HG03460 (cell line): ENCODE measurements around the gene DAPL1.
"Not testable (repeated sequence)": the region's sequence is repeated elsewhere in the genome, so short reads cannot be mapped to it uniquely, and the experiment has no call there.

ENCODE experiments used
- ATAC-seq: cut with Tn5 transposase; IDR thresholded peaks from one replicate; pipeline ENCODE4 v1.9.1; 2021; ENCODE audit not compliant: unreplicated experiment

The DAPL1 gene

GRCh38 chr2:158818511-158818910, 23.4 kb downstream of the DAPL1 start:
- no peak for ATAC-seq

DNA sequence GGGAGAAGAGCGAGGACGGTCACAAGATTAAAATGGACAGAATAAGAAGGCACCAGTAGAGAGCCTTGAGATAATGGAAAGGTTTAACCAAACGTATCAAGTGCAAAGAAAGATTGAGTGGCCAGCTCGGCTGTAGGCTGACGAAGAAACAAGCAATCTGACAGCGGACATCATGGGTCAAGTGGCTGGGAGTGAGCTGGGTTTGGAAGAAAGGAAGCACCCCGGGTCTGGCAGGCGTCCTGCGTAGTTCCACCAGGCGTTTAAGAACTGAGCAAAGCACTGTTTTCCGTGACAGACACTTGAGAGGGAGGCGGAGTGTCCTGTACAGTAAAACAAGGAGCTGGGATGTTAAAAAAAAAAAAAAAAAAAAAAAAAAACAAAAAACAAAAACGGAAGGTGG, 27.1 kb downstream of the DAPL1 start:
- ATAC-seq, result no peak

DNA sequence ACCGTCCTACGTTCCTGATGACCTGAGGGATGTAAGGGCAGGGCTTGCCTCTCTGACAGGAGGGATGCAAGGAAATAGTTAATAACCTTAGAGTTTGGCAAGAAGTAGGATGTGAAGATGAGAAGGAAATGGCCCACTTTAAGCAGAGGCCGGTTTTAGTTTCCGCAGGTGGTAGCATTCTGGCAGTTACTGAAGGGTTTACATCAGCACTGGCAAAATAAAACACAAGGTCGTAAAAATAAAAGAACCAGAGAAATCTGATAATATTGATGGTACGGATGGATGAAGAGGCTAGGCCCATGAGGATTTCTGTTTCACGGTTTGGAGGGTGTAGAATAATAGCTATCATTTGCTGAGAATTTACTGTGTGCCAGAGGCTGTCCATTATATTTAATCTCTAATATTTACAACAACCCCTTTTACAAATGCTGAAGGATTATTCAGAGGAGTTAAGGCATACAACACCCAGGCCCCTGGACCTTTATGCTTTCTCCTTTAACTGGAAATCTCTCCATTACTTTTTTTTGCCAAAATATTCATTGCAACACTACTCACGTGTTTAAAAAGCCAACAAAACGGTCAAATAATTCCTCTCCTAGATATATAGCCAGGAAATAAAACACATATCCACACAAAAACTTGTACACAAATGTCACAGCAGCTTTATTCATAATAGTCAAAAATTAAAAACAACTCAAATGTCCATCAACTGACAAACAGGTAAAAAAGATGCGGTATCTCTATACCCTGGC, 28.5 kb downstream of the DAPL1 start:
- no peak for ATAC-seq

DNA sequence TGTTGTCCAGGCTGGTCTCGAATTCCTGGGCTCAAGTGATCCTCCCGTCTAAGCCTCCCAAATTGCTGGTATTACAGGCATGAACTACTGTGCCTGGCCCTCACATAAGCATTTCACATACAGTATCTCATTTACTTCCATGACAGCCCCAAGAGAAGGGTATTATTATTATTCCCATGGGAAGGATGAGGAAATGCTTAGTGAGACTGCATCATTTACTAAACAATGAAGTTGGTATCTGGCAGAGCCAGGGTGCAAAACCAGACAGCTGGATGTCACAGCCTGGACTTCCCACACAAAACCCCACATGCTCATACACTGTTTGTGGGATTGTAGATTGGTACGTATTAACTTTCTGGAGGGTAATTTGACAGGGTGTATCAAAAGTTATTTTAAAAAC, 29.9 kb downstream of the DAPL1 start:
- no peak for ATAC-seq

- ATAC-seq, result no peak
Measured at GRCh38 chr2:158826965-158827364, 31.8 kb downstream of the DAPL1 start.

- no peak for ATAC-seq
Measured at GRCh38 chr2:158828378-158829164, 33.5 kb downstream of the DAPL1 start.

DNA sequence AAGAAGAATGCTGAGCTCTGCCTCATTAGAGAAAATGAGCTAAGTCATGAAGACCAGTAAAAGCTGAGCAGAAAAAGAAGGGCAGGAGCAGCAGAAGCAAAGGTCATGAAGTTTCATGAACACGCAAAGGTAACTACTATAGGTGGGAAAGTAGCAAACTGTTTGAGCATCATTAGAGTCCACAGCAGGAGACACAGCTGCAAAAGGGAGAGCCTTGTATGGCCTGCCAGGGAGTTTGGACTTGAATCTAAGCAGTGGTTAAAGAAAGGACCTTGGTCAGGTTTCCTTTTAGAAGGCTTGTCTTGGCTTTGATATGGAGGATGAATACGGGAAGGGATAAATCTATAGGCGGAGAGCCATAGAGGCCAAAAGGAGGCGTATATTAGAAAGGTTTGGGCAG, 34.0 kb downstream of the DAPL1 start:
- no peak for ATAC-seq

GRCh38 chr2:158830201-158830600, 35.1 kb downstream of the DAPL1 start:
- no peak for ATAC-seq

GRCh38 chr2:158835431-158835830, 40.3 kb downstream of the DAPL1 start:
- no peak for ATAC-seq

- no peak for ATAC-seq
Measured at GRCh38 chr2:158837645-158838044, 42.5 kb downstream of the DAPL1 start.

DNA sequence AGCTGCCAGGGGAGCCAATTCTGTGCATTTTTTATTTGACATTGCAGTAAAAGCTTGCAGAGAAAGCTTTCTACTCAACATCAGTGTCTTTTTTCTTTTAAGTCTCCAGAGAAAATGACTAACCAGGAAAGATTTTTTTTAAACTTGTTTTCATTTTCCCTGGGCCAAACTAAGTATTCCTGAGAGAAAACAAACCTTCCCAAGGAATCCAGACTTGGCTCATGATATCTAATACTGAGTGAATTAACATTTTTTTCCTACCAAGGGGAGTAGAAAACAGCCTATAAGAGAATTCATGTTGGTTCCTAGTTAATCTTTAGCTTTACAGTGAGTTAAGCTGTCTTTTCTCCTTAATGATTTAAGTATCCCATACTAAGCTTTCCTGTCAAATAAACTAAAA, 46.7 kb downstream of the DAPL1 start:
- no peak for ATAC-seq

DNA sequence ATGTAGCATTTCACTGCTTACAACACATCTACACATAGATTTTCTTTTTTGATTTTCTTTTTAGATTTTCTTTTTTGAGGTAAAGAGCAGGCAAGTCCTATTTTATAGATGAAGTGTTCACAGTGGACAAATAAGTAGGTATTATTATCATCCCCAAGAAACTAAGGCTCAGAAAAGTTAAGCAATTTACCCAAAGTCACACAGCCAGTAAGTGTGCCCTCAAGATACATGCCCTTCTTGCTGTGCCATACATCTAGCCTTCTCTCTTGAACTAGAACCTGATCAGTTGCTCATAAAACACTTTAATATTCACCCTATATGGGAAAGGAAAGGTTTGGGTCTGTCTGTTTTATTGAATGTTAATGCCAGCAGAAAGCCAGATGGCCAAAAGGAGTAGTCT, 50.3 kb downstream of the DAPL1 start:
- no peak for ATAC-seq

DNA sequence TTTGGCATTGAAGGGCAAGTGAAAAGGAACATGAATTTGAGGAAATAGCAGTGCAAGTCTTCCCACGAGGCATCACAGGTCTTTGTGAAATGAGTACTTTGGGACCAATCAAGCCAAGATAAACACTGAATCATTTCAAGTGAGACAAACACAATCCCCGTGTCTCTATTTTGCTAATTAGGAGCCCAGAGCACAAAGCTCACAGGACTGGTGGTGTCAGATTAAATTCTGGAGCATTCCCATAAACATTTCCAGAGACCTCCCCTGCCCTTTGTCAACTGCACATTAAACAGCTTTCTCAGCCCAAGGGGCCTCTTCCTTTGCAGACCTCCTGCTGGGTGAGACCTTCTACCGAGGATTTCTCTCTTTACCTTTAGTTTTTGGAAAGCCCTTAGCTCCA, 50.7 kb downstream of the DAPL1 start:
- ATAC-seq, result no peak

DNA sequence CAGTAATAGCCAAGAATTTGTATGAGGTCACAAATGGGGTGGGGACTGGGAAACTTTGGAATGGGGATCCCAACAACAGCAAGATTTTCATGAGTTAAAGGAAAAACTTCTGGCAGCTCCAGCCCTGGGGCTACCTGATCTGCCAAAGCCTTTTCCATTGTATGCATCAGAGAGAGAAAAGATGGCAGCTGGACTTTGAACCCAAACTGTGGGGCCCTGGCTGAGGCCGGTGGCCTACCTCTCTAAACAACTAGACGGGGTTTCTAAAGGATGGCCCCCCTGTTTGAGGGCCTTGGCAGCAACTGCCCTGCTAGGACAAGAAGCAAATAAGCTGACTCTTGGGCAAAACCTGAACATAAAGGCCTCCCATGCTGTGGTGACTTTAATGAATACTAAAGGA, 52.4 kb downstream of the DAPL1 start:
- ATAC-seq, result not testable (repeated sequence)

DNA sequence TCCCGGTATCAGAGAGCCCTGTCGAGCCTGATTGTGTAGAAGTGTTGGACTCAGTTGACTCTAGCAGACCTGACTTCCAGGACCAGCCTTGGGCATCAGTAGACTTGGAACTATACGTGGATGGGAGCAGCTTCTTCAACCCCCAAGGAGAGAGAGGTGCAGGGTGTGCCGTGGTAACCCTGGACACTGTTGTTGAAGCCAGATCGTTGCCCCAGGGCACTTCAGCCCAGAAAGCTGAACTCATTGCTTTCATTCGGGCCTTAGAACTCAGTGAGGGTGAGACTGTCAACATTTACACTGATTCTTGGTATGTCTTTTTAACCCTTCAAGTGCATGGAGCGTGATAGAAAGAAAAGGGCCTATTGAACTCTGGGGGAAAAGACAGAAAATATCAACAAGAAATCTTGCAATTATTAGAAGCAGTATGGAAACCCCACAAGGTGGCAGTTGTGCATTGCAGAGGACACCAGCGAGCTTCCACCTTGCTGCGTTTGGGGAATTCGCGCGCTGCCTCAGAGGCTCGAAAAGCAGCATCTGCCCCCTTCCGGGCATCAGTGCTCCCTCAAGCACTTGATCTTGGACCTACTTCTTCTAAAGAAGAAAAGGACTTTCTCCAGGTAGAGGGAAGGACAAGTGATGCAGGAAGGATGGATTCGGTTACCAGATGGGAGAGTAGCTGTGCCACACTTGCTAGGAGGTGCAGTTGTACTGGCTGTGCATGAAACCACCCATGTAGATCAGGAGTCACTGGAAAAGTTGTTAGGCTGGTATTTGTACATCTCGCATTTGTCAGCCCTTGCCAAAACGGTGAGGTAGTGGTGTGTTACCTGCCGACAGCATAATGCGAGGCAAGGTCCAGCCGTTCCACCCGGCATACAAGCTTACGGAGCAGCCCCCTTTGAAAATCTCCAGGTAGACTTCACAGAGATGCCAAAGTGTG, 53.2 kb downstream of the DAPL1 start:
- ATAC-seq, result not testable (repeated sequence)

GRCh38 chr2:158860179-158860578, 65.1 kb downstream of the DAPL1 start:
- ATAC-seq, result not testable (repeated sequence)

DNA sequence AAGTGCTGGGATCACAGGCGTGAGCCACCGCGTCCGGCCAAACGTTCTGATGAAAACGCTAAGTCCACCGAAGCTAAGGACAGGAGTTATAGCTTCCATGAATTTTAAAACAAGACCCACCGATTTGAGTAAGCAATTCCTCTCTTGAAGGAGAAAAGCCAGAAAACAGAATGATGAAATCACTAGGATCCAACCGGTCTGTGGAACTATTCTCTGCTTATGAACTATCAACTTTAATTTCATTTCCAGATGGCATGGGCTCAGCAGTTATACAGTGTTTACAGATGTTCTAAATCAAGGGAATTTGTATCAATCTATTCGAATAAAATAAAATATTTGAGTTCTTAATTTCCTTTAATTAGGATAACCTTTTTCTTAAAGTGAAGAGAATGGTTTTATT, 66.5 kb downstream of the DAPL1 start:
- ATAC-seq, result not testable (repeated sequence)

GRCh38 chr2:158865469-158865868, 70.4 kb downstream of the DAPL1 start:
- not testable (repeated sequence) for ATAC-seq
